H1 (cell line): ENCODE measurements around the gene DMBT1. TPM values are rescaled to one million over a fixed set of nuclear protein-coding genes. Genes with fewer than 3 reads are reported as not detected.

Source experiments
- CTCF ChIA-PET: fragments of 300-600 bp; sonication (Branson Sonifier 250); formaldehyde crosslinking; loops from one replicate; lab custom pipeline; 2021; ENCODE audit not compliant: partially characterized antibody; lab: Charles Lee
- POLR2A ChIA-PET: fragments of 300-600 bp; sonication (Branson Sonifier 250); formaldehyde crosslinking; loops from one replicate; lab custom pipeline; 2021; ENCODE audit warnings: inconsistent platforms; ENCODE audit not compliant: partially characterized antibody; lab: Charles Lee
- DNase-seq, 2 experiments: peaks; one replicate each; pipeline versions ENCODE4 v3.0.0 to v3.0.0-alpha.2; 2010 to 2022; ENCODE audit warnings: low spot score in 2 of 2, low read depth in 1 of 2, mixed read lengths in 1 of 2
- FAIRE-seq: peaks from 2 replicates; lab custom pipeline; 2011; peaks lifted over from hg19 to GRCh38; lab: Jason Lieb, UNC
- H2AFZ ChIP-seq: 2 replicates; pipeline ENCODE4 v1.8.1; 2012; ENCODE audit warnings: low read length, inconsistent platforms
- H2AK5ac ChIP-seq: 2 replicates; pipeline ENCODE4 v1.6.1; 2013; ENCODE audit warnings: low read depth, low read length
- H2BK120ac ChIP-seq: replicated peaks from 2 replicates; pipeline ENCODE3; 2013; ENCODE audit warnings: low read depth, low read length, inconsistent platforms
- H2BK12ac ChIP-seq: 2 replicates; pipeline ENCODE4 v1.6.1; 2013; ENCODE audit warnings: low read depth, low read length
- H2BK15ac ChIP-seq: 2 replicates; pipeline ENCODE4 v1.6.1; 2013; ENCODE audit warnings: low read length
- H2BK20ac ChIP-seq: 2 replicates; pipeline ENCODE4 v1.6.1; 2013; ENCODE audit warnings: low read length
- H2BK5ac ChIP-seq: 2 replicates; pipeline ENCODE4 v1.6.1; 2013; ENCODE audit warnings: low read depth, low read length
- H3K14ac ChIP-seq: 2 replicates; pipeline ENCODE4 v1.6.1; 2013; ENCODE audit warnings: inconsistent platforms; ENCODE audit not compliant: insufficient read length
- H3K18ac ChIP-seq: 2 replicates; pipeline ENCODE4 v1.6.1; 2013; ENCODE audit warnings: low read length; ENCODE audit errors: extremely low read depth
- H3K23ac ChIP-seq: 2 replicates; pipeline ENCODE4 v1.6.1; 2013; ENCODE audit warnings: inconsistent platforms; ENCODE audit not compliant: insufficient read length
- H3K23me2 ChIP-seq: 2 replicates; pipeline ENCODE4 v1.6.1; 2013; ENCODE audit warnings: low read depth, low read length
- H3K27ac ChIP-seq: 2 replicates; pipeline ENCODE4 v1.6.1; 2011; ENCODE audit warnings: low read depth, low read length, inconsistent platforms
- H3K27me3 ChIP-seq, 4 experiments: replicated peaks in 1 of 4; 1 replicate in 1 of 4; 2 replicates in 3 of 4; pipeline versions ENCODE4 v1.6.1 to v1.8.1; 2011 to 2013; ENCODE audit warnings: low read length in 3 of 4, mild to moderate bottlenecking in 3 of 4, inconsistent platforms in 2 of 4, mixed read lengths in 2 of 4, moderate library complexity in 1 of 4; ENCODE audit not compliant: control insufficient read depth in 3 of 4, insufficient read depth in 3 of 4; ENCODE audit errors: extremely low read depth in 1 of 4
- H3K36me3 ChIP-seq, 4 experiments: 2 replicates each; pipeline versions ENCODE4 v1.6.1 to v1.8.1; 2011 to 2013; ENCODE audit warnings: mild to moderate bottlenecking in 4 of 4, low read length in 3 of 4, moderate library complexity in 2 of 4, control low read depth in 1 of 4, inconsistent platforms in 1 of 4; ENCODE audit not compliant: insufficient read depth in 4 of 4, control insufficient read depth in 2 of 4
- H3K4ac ChIP-seq: replicated peaks from 2 replicates; pipeline ENCODE3; 2013; ENCODE audit warnings: low read length, low read depth, mixed read lengths, inconsistent platforms; ENCODE audit not compliant: insufficient read length
- H3K4me1 ChIP-seq, 4 experiments: replicated peaks in 1 of 4; 1 replicate in 1 of 4; 2 replicates in 3 of 4; pipeline versions ENCODE4 v1.6.1 to v1.8.1; 2011 to 2013; ENCODE audit warnings: low read length in 3 of 4, inconsistent platforms in 2 of 4, mixed read lengths in 1 of 4; ENCODE audit not compliant: insufficient read depth in 4 of 4, control insufficient read depth in 3 of 4
- H3K4me2 ChIP-seq, 2 experiments: 2 replicates each; pipeline versions ENCODE4 v1.6.1 to v1.8.1; 2011 to 2013; ENCODE audit warnings: low read depth in 2 of 2, low read length in 2 of 2, control low read depth in 1 of 2, inconsistent platforms in 1 of 2, mild to moderate bottlenecking in 1 of 2; ENCODE audit not compliant: insufficient read depth in 1 of 2
- H3K4me3 ChIP-seq, 4 experiments: fragments of 200-600, 300-600 bp in 1 of 4; sonication (generic), shearing (Covaris generic), sonication (Bioruptor Twin) in 1 of 4; 2 replicates each; pipeline versions ENCODE4 v1.5.1 to v1.8.1; 2011 to 2016; ENCODE audit warnings: low read length in 4 of 4, low read depth in 3 of 4, control low read depth in 2 of 4, inconsistent platforms in 2 of 4, mild to moderate bottlenecking in 2 of 4, mixed read lengths in 1 of 4, moderate library complexity in 1 of 4; ENCODE audit not compliant: insufficient read depth in 2 of 4; ENCODE audit errors: extremely low read depth in 1 of 4
- H3K56ac ChIP-seq: replicated peaks from 2 replicates; pipeline ENCODE3; 2013; ENCODE audit warnings: low read depth, mild to moderate bottlenecking, mixed read lengths, low read length, inconsistent platforms; ENCODE audit not compliant: insufficient read length
- H3K79me1 ChIP-seq: 2 replicates; pipeline ENCODE4 v1.6.1; 2013; ENCODE audit warnings: low read depth, low read length, control low read depth
- H3K79me2 ChIP-seq, 2 experiments: 2 replicates each; pipeline versions ENCODE4 v1.6.1 to v1.8.1; 2012 to 2013; ENCODE audit warnings: low read length in 2 of 2, mild to moderate bottlenecking in 2 of 2, inconsistent platforms in 1 of 2; ENCODE audit not compliant: insufficient read depth in 2 of 2, control insufficient read depth in 1 of 2
- H3K9ac ChIP-seq, 4 experiments: replicated peaks in 1 of 4; 1 replicate in 1 of 4; 2 replicates in 3 of 4; pipeline versions ENCODE4 v1.6.1 to v1.8.1; 2011 to 2013; ENCODE audit warnings: low read depth in 3 of 4, low read length in 3 of 4, control low read depth in 2 of 4, mild to moderate bottlenecking in 2 of 4, moderate library complexity in 2 of 4, inconsistent platforms in 1 of 4; ENCODE audit errors: extremely low read depth in 1 of 4
- H3K9me3 ChIP-seq, 2 experiments: 2 replicates each; pipeline versions ENCODE4 v1.6.1 to v1.8.1; 2012 to 2013; ENCODE audit warnings: mild to moderate bottlenecking in 2 of 2, moderate library complexity in 2 of 2, control low read depth in 1 of 2, inconsistent platforms in 1 of 2, low read depth in 1 of 2, low read length in 1 of 2, mixed read lengths in 1 of 2; ENCODE audit not compliant: insufficient read depth in 2 of 2
- H4K20me1 ChIP-seq, 2 experiments: replicated peaks in 1 of 2; 2 replicates each; pipeline versions ENCODE3 to v1.8.1; 2011 to 2013; ENCODE audit warnings: inconsistent platforms in 2 of 2, low read length in 2 of 2, mild to moderate bottlenecking in 1 of 2; ENCODE audit not compliant: insufficient read depth in 2 of 2, control insufficient read depth in 1 of 2
- H4K5ac ChIP-seq: 2 replicates; pipeline ENCODE4 v1.6.1; 2013; ENCODE audit warnings: low read length, low read depth, mixed read lengths, inconsistent platforms; ENCODE audit not compliant: insufficient read length
- H4K8ac ChIP-seq: 2 replicates; pipeline ENCODE4 v1.8.0; 2013; ENCODE audit warnings: mild to moderate bottlenecking, moderate library complexity, low read length, inconsistent platforms; ENCODE audit not compliant: insufficient read depth; ENCODE audit errors: extremely low read depth
- H4K91ac ChIP-seq: replicated peaks from 2 replicates; pipeline ENCODE3; 2013; ENCODE audit warnings: low read length, mixed read lengths, inconsistent platforms; ENCODE audit not compliant: insufficient read length
- BRCA1 ChIP-seq: IDR thresholded peaks from 2 replicates; pipeline ENCODE4 v1.6.1; 2012; ENCODE audit warnings: low read depth, low read length, improper control_type of control experiment
- CEBPB ChIP-seq: IDR thresholded peaks from 2 replicates; pipeline ENCODE4 v1.6.1; 2012; ENCODE audit warnings: low read depth, low read length
- CHD2 ChIP-seq: IDR thresholded peaks from 2 replicates; pipeline ENCODE4 v1.6.1; 2012; ENCODE audit warnings: low read length, improper control_type of control experiment
- HDAC6 ChIP-seq: IDR thresholded peaks from one replicate; pipeline ENCODE4 v1.7.1; 2012; ENCODE audit warnings: low read depth, mild to moderate bottlenecking, inconsistent platforms, low read length, moderate library complexity
- KDM1A ChIP-seq: fragments of 200-600, 300-600 bp; sonication (generic); IDR thresholded peaks from 2 replicates; pipeline ENCODE4 v1.7.1; 2016; ENCODE audit warnings: mild to moderate bottlenecking, low read length, borderline replicate concordance
- RBBP5 ChIP-seq: IDR thresholded peaks from 2 replicates; pipeline ENCODE4 v1.7.1; 2012; ENCODE audit warnings: low read depth, mild to moderate bottlenecking, inconsistent platforms, low read length, moderate library complexity, borderline replicate concordance
- WGBS, 2 experiments: shearing (Covaris generic) in 1 of 2; methylation state at CpG; one replicate each; pipeline versions ENCODE4 v1.1.6 to v1.1.7; 2013 to 2015; ENCODE audit warnings: low lambda C conversion rate in 2 of 2, mixed read lengths in 2 of 2, inconsistent platforms in 1 of 2, low coverage in 1 of 2, missing lambda C conversion rate in 1 of 2; ENCODE audit not compliant: insufficient replicate concordance in 2 of 2, insufficient coverage in 1 of 2, insufficient read length in 1 of 2; ENCODE audit errors: extremely low coverage in 1 of 2, missing lambda C conversion rate in 1 of 2; 5-methylcytosine and 5-hydroxymethylcytosine counted together
- polyA plus RNA-seq, 7 experiments: library from polyadenylated mRNA; depleted of rRNA in 3 of 7; stranded (reverse) in 5 of 7; unstranded in 2 of 7; fragments of >200 nt in 5 of 7; fragments of 200-250 nt in 2 of 7; gene quantifications; 1 replicate in 5 of 7; 2 replicates in 1 of 7; 4 replicates in 1 of 7; pipeline versions ENCODE4 v1.2.1 to v1.2.3, GENCODE V29; 2011 to 2013; ENCODE audit warnings: missing spikeins in 2 of 7, mixed read lengths in 2 of 7
- total RNA-seq: library from RNA; stranded (reverse); fragmentation: NEBNext Ultra II Directional; extraction: Animal tissue kit (Norgen Biotek cat#: 25700); gene quantifications from 2 replicates; pipeline ENCODE4 v1.2.1, GENCODE V29; 2021

DMBT1 gene
- total and polyA plus RNA-seq, 2 of the 8 experiments (the other 6 are each of a cell fraction or from before 2014, with no cell fraction given): 0.03 TPM; not detected in 1

- Histone ChIP-seq H3K27ac (no peak overlapping the region), H2AFZ (no peak overlapping the region), H2BK5ac (no peak overlapping the region), H3K4me3 (no peak overlapping the region), H3K9ac (no peak overlapping the region), H2BK20ac (no peak overlapping the region), H3K4me1 (0 out of 7 replicates have a peak, but pooled peaks cover 0 to 2% (median 0%) of the 10 kb centered on the region in 4 experiments), H2AK5ac (no peak overlapping the region), H4K91ac (no peak overlapping the region), H3K23ac (no peak overlapping the region), H3K14ac (no peak overlapping the region), H3K79me2 (no peaks in the 10 kb centered on the region), H4K5ac (no peak overlapping the region), H3K4ac (no peak overlapping the region), H4K20me1 (no peaks in the 10 kb centered on the region), H2BK15ac (no peak overlapping the region), H2BK12ac (no peak overlapping the region), H3K4me2 (no peak overlapping the region), H3K18ac (no peak overlapping the region), H2BK120ac (no peak overlapping the region), H4K8ac (no peak overlapping the region), H3K79me1 (no peaks in the 10 kb centered on the region), H3K23me2 (no peaks in the 10 kb centered on the region), H3K56ac (no peak overlapping the region), H3K9me3 (no peaks in the 10 kb centered on the region), H3K27me3 (no peaks in the 10 kb centered on the region), H3K36me3 (no peaks in the 10 kb centered on the region)
- ChIA-PET CTCF (interaction anchor here (1.1 to 4.0 kb wide), 3 partner anchors 10 to 98 kb away, joined by 3 to 26 read pairs (median 5); no protein-coding TSS in a partner anchor), POLR2A (no interaction called here)
- DNase-seq (no peak), FAIRE-seq (no peak)
- 98% methylated on average over 5 of the region's 5 CpGs; no CpG with 5 or more reads in 1 of the 2 experiments for WGBS, 2 experiments
- TF ChIP-seq KDM1A (no peak), CHD2 (no peak), RBBP5 (no peak), BRCA1 (no peak), CEBPB (no peak), HDAC6 (no peak)
Measured at GRCh38 chr10:122663516-122664130, 103.1 kb downstream of the DMBT1 start.
